HCT116 (cell line): Measurements from ENCODE around the gene PCK2. TPM values are rescaled to one million over a fixed set of nuclear protein-coding genes. Genes with fewer than 3 reads are reported as not detected.

Experiments
- ATAC-seq: fragments of 200-7000 bp; cut with Tn5 transposase; 2 replicates; pipeline ENCODE4 v1.9.1; 2020; ENCODE audit warnings: mild to moderate bottlenecking, moderate library complexity
- BruUV-seq: library from RNA; stranded (reverse); fragments of 400-500 nt; replicated peaks from 2 replicates; lab custom pipeline; 2021; lab: Mats Ljungman, UMichigan
- CTCF ChIA-PET: fragments of 300-600 bp; sonication (Branson Sonifier 250); formaldehyde crosslinking; loops from one replicate; lab custom pipeline; 2021; ENCODE audit warnings: antibody characterized with exemption; lab: Charles Lee
- POLR2A ChIA-PET: fragments of 300-600, 350-600 bp; sonication (Branson Sonifier 250); formaldehyde crosslinking; loops from one replicate; lab custom pipeline; 2021; ENCODE audit warnings: antibody characterized with exemption; lab: Charles Lee
- RAD21 ChIA-PET, 2 experiments: fragments of 300-600 bp; sonication (Branson Sonifier 250); formaldehyde crosslinking; loops; one replicate each; lab custom pipeline; 2023; ENCODE audit warnings: low total read pairs in 2 of 2; ENCODE audit not compliant: uncharacterized antibody in 2 of 2, unreplicated experiment in 2 of 2, low non-redundant PET in 1 of 2; lab: Charles Lee
- DNase-seq: peaks from one replicate; pipeline ENCODE4 v3.0.0-alpha.2; 2010; ENCODE audit warnings: low read depth, low spot score
- H2AFZ ChIP-seq: fragments of 200-600 bp; shearing (Covaris generic), sonication (generic); 2 replicates; pipeline ENCODE4 v1.6.1; 2017; ENCODE audit warnings: low read depth, mixed run types, mixed read lengths, antibody characterized with exemption, low read length; ENCODE audit not compliant: poor library complexity, severe bottlenecking
- H3K27ac ChIP-seq: 2 replicates; pipeline ENCODE4 v1.5.1; 2012; ENCODE audit warnings: low read depth, low read length
- H3K27me3 ChIP-seq: fragments of 200-600 bp; sonication (generic); 2 replicates; pipeline ENCODE4 v1.6.1; 2016; ENCODE audit warnings: mixed run types, low read length, mixed read lengths; ENCODE audit not compliant: insufficient read depth
- H3K36me3 ChIP-seq, 2 experiments: fragments of 200-500 bp in 1 of 2; fragments of 200-600 bp in 1 of 2; sonication (Bioruptor generic) in 1 of 2; sonication (generic) in 1 of 2; 2 replicates each; pipeline versions ENCODE4 v1.5.1 to v1.6.1; 2014 to 2016; ENCODE audit warnings: low read length in 2 of 2, inconsistent platforms in 1 of 2, mixed read lengths in 1 of 2, mixed run types in 1 of 2; ENCODE audit not compliant: insufficient read depth in 2 of 2, control insufficient read depth in 1 of 2
- H3K4me1 ChIP-seq, 2 experiments: fragments of 200-600 bp in 1 of 2; sonication (generic) in 1 of 2; 2 replicates each; pipeline versions ENCODE4 v1.5.1 to v1.6.1; 2012 to 2017; ENCODE audit warnings: low read length in 2 of 2, inconsistent platforms in 1 of 2, mild to moderate bottlenecking in 1 of 2, mixed read lengths in 1 of 2, mixed run types in 1 of 2, moderate library complexity in 1 of 2; ENCODE audit not compliant: insufficient read depth in 2 of 2, control insufficient read depth in 1 of 2
- H3K4me2 ChIP-seq: fragments of 200-600 bp; sonication (generic); 2 replicates; pipeline ENCODE4 v1.6.1; 2017; ENCODE audit warnings: mixed run types, low read length, mixed read lengths
- H3K4me3 ChIP-seq, 2 experiments: fragments of 200-600 bp in 1 of 2; sonication (generic) in 1 of 2; replicated peaks in 1 of 2; 2 replicates each; pipeline ENCODE4 v1.5.1; 2011 to 2016; ENCODE audit warnings: low read length in 2 of 2, control low read depth in 1 of 2, low read depth in 1 of 2, mild to moderate bottlenecking in 1 of 2, mixed read lengths in 1 of 2, mixed run types in 1 of 2
- H3K79me2 ChIP-seq: fragments of 200-600 bp; sonication (generic); 2 replicates; pipeline ENCODE4 v1.6.1; 2017; ENCODE audit warnings: mild to moderate bottlenecking, mixed run types, low read length, moderate library complexity, mixed read lengths; ENCODE audit not compliant: insufficient read depth
- H3K9ac ChIP-seq: fragments of 200-600 bp; sonication (generic); 2 replicates; pipeline ENCODE4 v1.6.1; 2016; ENCODE audit warnings: low read length, mixed read lengths
- H3K9me2 ChIP-seq: fragments of 200-600 bp; sonication (generic), shearing (Covaris generic); 2 replicates; pipeline ENCODE4 v1.6.1; 2017; ENCODE audit warnings: mixed run types, mild to moderate bottlenecking, moderate library complexity; ENCODE audit not compliant: insufficient read depth
- H3K9me3 ChIP-seq, 2 experiments: fragments of 200-500 bp in 1 of 2; fragments of 200-600 bp in 1 of 2; sonication (Bioruptor generic) in 1 of 2; sonication (generic) in 1 of 2; 2 replicates each; pipeline ENCODE4 v1.6.1; 2014 to 2017; ENCODE audit warnings: low read length in 2 of 2, mixed read lengths in 2 of 2, inconsistent platforms in 1 of 2, low read depth in 1 of 2, mild to moderate bottlenecking in 1 of 2, mixed run types in 1 of 2, moderate library complexity in 1 of 2; ENCODE audit not compliant: control insufficient read depth in 1 of 2, insufficient read depth in 1 of 2
- H4K20me1 ChIP-seq: fragments of 200-600 bp; sonication (generic), shearing (Covaris generic); 2 replicates; pipeline ENCODE4 v1.6.1; 2017; ENCODE audit warnings: mixed run types, mild to moderate bottlenecking, moderate library complexity; ENCODE audit not compliant: insufficient read depth
- EGR1 ChIP-seq: IDR thresholded peaks from 2 replicates; pipeline ENCODE4 v1.6.1; 2012; ENCODE audit warnings: low read depth
- EZH2phosphoT487 ChIP-seq: fragments of 200-600 bp; IDR thresholded peaks from 2 replicates; pipeline ENCODE4 v1.6.1; 2018; ENCODE audit warnings: antibody characterized with exemption, borderline replicate concordance
- JUND ChIP-seq: IDR thresholded peaks from 2 replicates; pipeline ENCODE4 v1.6.1; 2012
- POLR2AphosphoS5 ChIP-seq: IDR thresholded peaks from 2 replicates; pipeline ENCODE4 v1.6.1; 2011; ENCODE audit warnings: mild to moderate bottlenecking, low read depth, low read length, moderate library complexity
- RAD21 ChIP-seq: IDR thresholded peaks from 2 replicates; pipeline ENCODE4 v1.6.1; 2012; ENCODE audit warnings: low read depth, mild to moderate bottlenecking
- SIN3A ChIP-seq: IDR thresholded peaks from 2 replicates; pipeline ENCODE4 v1.6.1; 2012; ENCODE audit warnings: low read depth
- SP1 ChIP-seq: IDR thresholded peaks from 2 replicates; pipeline ENCODE4 v1.6.1; 2012; ENCODE audit warnings: low read depth
- SRF ChIP-seq: IDR thresholded peaks from 2 replicates; pipeline ENCODE4 v1.6.1; 2012; ENCODE audit warnings: low read depth
- intact Hi-C: fragments of 100-400 bp; cut with micrococcal nuclease; formaldehyde crosslinking; loops from 2 replicates; pipeline ENCODE4 v1.10.0; 2022
- total RNA-seq: library from RNA; stranded (reverse); gene quantifications from one replicate; pipeline ENCODE4 v1.2.1, GENCODE V29; 2021; ENCODE audit not compliant: unreplicated experiment
- TF ChIP-seq, protein P1 (sequence below): IDR thresholded peaks from 2 replicates; pipeline ENCODE4 v1.6.1; 2012
- TF ChIP-seq, protein P2 (sequence below), 3 experiments: fragments of 200-600 bp in 1 of 3; sonication (generic) in 1 of 3; IDR thresholded peaks in 2 of 3; conservative IDR thresholded peaks in 1 of 3; 2 replicates each; pipeline ENCODE4 v1.5.1; 2012 to 2017; ENCODE audit warnings: low read depth in 2 of 3, low read length in 2 of 3, antibody characterized with exemption in 1 of 3, borderline replicate concordance in 1 of 3, control low read depth in 1 of 3, mild to moderate bottlenecking in 1 of 3, mixed read lengths in 1 of 3, mixed run types in 1 of 3, moderate library complexity in 1 of 3; ENCODE audit not compliant: insufficient read depth in 1 of 3
- TF ChIP-seq, protein P3 (sequence below): IDR thresholded peaks from 2 replicates; pipeline ENCODE4 v1.6.1; 2011; ENCODE audit warnings: mild to moderate bottlenecking, low read length, moderate library complexity; ENCODE audit not compliant: insufficient replicate concordance; ENCODE audit errors: extremely low read depth
- TF ChIP-seq, protein P4 (sequence below): IDR thresholded peaks from 2 replicates; pipeline ENCODE4 v1.6.1; 2012

Gene PCK2
- total RNA-seq, 1 experiment from 2014 or later = 94.1 TPM

DNA sequence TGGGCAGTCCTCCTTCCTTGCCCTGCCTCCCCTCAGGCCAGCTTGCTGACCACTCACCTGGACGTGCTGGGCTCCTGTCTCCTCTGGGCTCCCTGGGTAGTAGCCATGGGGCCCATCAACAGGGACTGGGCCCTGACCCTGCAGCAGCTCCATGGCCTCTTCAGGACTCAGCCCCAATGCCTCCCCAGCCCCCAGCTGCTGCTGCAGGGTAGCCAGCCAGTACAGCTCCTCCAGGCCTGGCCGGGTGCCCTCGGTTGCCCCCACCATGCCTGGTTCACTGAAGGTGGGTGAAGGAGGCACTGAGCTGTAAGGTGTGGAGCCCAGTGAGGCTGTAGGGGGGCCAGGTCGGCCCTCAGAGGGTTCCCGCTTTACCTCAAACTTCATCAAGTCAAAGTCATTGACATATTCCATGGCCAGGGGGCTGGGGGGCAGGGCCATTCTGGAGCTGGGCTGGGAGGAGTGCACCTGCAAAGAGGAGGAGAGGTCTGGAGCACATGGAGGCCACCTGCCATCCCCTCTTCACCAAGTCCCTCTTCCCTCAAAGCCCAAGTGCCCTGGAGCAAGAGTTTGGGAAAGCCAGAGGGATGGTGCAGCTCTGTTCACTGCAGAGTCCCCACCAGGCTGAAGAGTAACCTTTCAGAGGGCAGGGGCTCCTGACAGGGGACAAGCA, 11.6 kb upstream of the PCK2 start:
- TF ChIP-seq JUND = no peak
- no peak for ATAC-seq
- Histone ChIP-seq H4K20me1 (no peaks in the 10 kb centered on the region), H3K9me3 (no peaks in the 10 kb centered on the region), H3K27me3 (no peaks in the 10 kb centered on the region), H3K9ac (no peak overlapping the region), H3K4me3 (no peak overlapping the region), H3K9me2 (no peaks in the 10 kb centered on the region), H3K27ac (no peak overlapping the region; the same call in 1 of the 2 replicates), H3K36me3 (no peaks in the 10 kb centered on the region), H3K4me1 (peaks cover 18 to 27% of the 10 kb centered on the region in 2 experiments), H2AFZ (no peak overlapping the region), H3K79me2 (no peaks in the 10 kb centered on the region), H3K4me2 (0 out of 2 replicates have a peak overlapping the region, but pooled peaks have one; percentile 86)
- ChIA-PET POLR2A (interaction anchor here (1.1 to 3.7 kb wide), 3 partner anchors 11 to 14 kb away, joined by 3 to 26 read pairs (median 3); partner anchors contain the start of gene PCK2), RAD21 (no interaction called here), CTCF (interaction anchor here (3.2 to 3.4 kb wide), 3 partner anchors 9 to 26 kb away, joined by 15 to 42 read pairs (median 16); partner anchors contain the start of gene PCK2)
- intact Hi-C loops = no loop called here
- no TSS peak for BruUV-seq
- no peak for DNase-seq

DNA sequence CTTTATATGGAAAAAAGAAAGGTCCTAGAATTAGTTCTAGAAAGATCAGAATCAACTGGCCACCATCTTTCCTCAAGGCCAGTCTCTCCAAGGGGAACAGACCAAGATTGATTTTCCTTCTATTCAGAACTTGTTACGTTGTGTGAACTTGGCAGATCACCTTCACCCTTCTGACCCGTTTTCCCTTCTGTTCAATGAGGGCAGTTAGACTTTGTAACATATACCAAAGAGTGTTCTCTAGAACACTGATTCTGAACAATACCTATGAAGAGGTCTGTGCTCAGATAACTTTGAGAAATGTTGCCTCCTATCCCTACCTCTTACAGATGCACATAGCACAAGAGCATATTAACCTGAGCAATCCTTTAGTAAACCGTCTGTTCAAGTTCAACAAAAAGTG, 10.6 kb upstream of the PCK2 start:
- Histone ChIP-seq H3K4me1 (peaks cover 18 to 27% of the 10 kb centered on the region in 2 experiments), H3K27ac (no peak overlapping the region), H3K9ac (no peak overlapping the region), H4K20me1 (no peaks in the 10 kb centered on the region), H3K4me2 (no peak overlapping the region), H3K9me2 (no peaks in the 10 kb centered on the region), H2AFZ (no peak overlapping the region), H3K79me2 (no peaks in the 10 kb centered on the region), H3K27me3 (no peaks in the 10 kb centered on the region), H3K9me3 (no peaks in the 10 kb centered on the region), H3K36me3 (no peaks in the 10 kb centered on the region), H3K4me3 (no peak overlapping the region)
- ChIA-PET RAD21 (no interaction called here), CTCF (interaction anchor here (1.5 kb wide), 1 partner anchor 11 kb away, joined by 3 read pairs; the partner anchor contains the start of gene PCK2), POLR2A (interaction anchor here (1.1 kb wide), 1 partner anchor 10 kb away, joined by 3 read pairs; the partner anchor contains the start of gene PCK2)
- BruUV-seq = no TSS peak
- ATAC-seq (no peak), DNase-seq (no peak)
- intact Hi-C loops = no loop called here
- no peak for TF ChIP-seq EGR1
- no peak for TF ChIP-seq SRF
- no peak for TF ChIP-seq RAD21
- TF ChIP-seq, protein P1, sequence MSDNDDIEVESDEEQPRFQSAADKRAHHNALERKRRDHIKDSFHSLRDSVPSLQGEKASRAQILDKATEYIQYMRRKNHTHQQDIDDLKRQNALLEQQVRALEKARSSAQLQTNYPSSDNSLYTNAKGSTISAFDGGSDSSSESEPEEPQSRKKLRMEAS = no peak
- TF ChIP-seq, protein P2, sequence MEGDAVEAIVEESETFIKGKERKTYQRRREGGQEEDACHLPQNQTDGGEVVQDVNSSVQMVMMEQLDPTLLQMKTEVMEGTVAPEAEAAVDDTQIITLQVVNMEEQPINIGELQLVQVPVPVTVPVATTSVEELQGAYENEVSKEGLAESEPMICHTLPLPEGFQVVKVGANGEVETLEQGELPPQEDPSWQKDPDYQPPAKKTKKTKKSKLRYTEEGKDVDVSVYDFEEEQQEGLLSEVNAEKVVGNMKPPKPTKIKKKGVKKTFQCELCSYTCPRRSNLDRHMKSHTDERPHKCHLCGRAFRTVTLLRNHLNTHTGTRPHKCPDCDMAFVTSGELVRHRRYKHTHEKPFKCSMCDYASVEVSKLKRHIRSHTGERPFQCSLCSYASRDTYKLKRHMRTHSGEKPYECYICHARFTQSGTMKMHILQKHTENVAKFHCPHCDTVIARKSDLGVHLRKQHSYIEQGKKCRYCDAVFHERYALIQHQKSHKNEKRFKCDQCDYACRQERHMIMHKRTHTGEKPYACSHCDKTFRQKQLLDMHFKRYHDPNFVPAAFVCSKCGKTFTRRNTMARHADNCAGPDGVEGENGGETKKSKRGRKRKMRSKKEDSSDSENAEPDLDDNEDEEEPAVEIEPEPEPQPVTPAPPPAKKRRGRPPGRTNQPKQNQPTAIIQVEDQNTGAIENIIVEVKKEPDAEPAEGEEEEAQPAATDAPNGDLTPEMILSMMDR (IDR thresholded peaks at IDR 0.05 in 2 of 3, conservative IDR thresholded peaks at IDR 0.05 in 1 of 3; ENCODE audit: borderline replicate concordance in 1 of 3, insufficient read depth in 1 of 3, low read depth in 2 of 3, low read length in 2 of 3) = no peak
- TF ChIP-seq, protein P3, sequence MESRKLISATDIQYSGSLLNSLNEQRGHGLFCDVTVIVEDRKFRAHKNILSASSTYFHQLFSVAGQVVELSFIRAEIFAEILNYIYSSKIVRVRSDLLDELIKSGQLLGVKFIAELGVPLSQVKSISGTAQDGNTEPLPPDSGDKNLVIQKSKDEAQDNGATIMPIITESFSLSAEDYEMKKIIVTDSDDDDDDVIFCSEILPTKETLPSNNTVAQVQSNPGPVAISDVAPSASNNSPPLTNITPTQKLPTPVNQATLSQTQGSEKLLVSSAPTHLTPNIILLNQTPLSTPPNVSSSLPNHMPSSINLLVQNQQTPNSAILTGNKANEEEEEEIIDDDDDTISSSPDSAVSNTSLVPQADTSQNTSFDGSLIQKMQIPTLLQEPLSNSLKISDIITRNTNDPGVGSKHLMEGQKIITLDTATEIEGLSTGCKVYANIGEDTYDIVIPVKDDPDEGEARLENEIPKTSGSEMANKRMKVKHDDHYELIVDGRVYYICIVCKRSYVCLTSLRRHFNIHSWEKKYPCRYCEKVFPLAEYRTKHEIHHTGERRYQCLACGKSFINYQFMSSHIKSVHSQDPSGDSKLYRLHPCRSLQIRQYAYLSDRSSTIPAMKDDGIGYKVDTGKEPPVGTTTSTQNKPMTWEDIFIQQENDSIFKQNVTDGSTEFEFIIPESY = no peak
- TF ChIP-seq SIN3A = no peak
- TF ChIP-seq, protein P4, sequence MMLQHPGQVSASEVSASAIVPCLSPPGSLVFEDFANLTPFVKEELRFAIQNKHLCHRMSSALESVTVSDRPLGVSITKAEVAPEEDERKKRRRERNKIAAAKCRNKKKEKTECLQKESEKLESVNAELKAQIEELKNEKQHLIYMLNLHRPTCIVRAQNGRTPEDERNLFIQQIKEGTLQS = no peak
- TF ChIP-seq POLR2AphosphoS5 = no peak
- TF ChIP-seq SP1 = no peak
- no peak for TF ChIP-seq EZH2phosphoT487
